Measurements from ENCODE around the gene COMMD1. TPM values are rescaled to one million over a fixed set of nuclear protein-coding genes. Genes with fewer than 3 reads are reported as not detected.

The COMMD1 gene
- total and polyA plus RNA-seq, 2 donors (not counting 3 experiments of a cell fraction or from before 2014, with no cell fraction given): 39.5 to 57.1 TPM

GRCh38 chr2:62143696-62144095 lies 238.2 kb downstream of the COMMD1 start:
- FAIRE-seq (no peak), DNase-seq (ENCODE audit: low read depth, low spot score) (no peak)
- H4K20me1 ChIP-seq (replicated peaks; ENCODE audit: control insufficient read depth, extremely low read depth, insufficient read depth, low read length): no peaks in the 10 kb centered on the region
- H3K9me1 ChIP-seq (replicated peaks; ENCODE audit: control insufficient read depth, extremely low read depth, insufficient read depth, low read length): no peaks in the 10 kb centered on the region
- no peaks in the 10 kb centered on the region for H3K27me3 ChIP-seq (ENCODE audit: control insufficient read depth in 2 of 2, insufficient read depth in 2 of 2, low read length in 2 of 2)
- ChIA-PET POLR2A (no interaction called here), CTCF (no interaction called here)
- no peak overlapping the region for H3K27ac ChIP-seq (ENCODE audit: insufficient read depth, low read depth, low read length)
- H3K9me3 ChIP-seq (replicated peaks; ENCODE audit: control insufficient read depth, insufficient read depth, low read length): no peaks in the 10 kb centered on the region
- no peak for TF ChIP-seq MYC (IDR thresholded peaks at IDR 0.05; ENCODE audit: low read depth, low read length)
- no peak for TF ChIP-seq CTCF (IDR thresholded peaks at IDR 0.05; ENCODE audit: extremely low read depth in 1 of 2, insufficient read depth in 1 of 2, low read depth in 1 of 2, low read length in 2 of 2)
- no peak for TF ChIP-seq EZH2 (IDR thresholded peaks at IDR 0.05; ENCODE audit: borderline replicate concordance, low read depth, low read length, severe bottlenecking)
- no peak for TF ChIP-seq MAX (IDR thresholded peaks at IDR 0.05; ENCODE audit: insufficient read depth, insufficient read length)
- TF ChIP-seq FOS (IDR thresholded peaks at IDR 0.05; ENCODE audit: borderline replicate concordance, insufficient read depth, low read length): no peak
- no peak for TF ChIP-seq GATA2 (IDR thresholded peaks at IDR 0.05; ENCODE audit: insufficient read depth, insufficient read length, low read depth, low read length)
- no peak for TF ChIP-seq JUN (IDR thresholded peaks at IDR 0.05; ENCODE audit: borderline replicate concordance, insufficient read depth, insufficient read length, low read depth)
- no peak for TF ChIP-seq POLR2AphosphoS5 (IDR thresholded peaks at IDR 0.05; ENCODE audit: insufficient read depth, low read depth, low read length)
- no peak for TF ChIP-seq POLR2A (IDR thresholded peaks at IDR 0.05; ENCODE audit: low read depth, low read length)
- no peak overlapping the region for H2AFZ ChIP-seq (ENCODE audit: low read depth, low read length)
- dilution Hi-C loops (cut with MboI; ENCODE audit: extremely low pct_ligation_motif_present, low sequenced_read_pairs): no loop called here
- H3K4me3 ChIP-seq (replicated peaks in 1 of 3; ENCODE audit: insufficient read depth in 1 of 3, low read depth in 1 of 3, low read length in 3 of 3): no peak overlapping the region
- no peak overlapping the region for H3K4me2 ChIP-seq (ENCODE audit: insufficient read depth, low read length)
- no peaks in the 10 kb centered on the region for H3K36me3 ChIP-seq (ENCODE audit: control insufficient read depth in 2 of 2, extremely low read depth in 1 of 2, insufficient read depth in 2 of 2, low read length in 2 of 2)
- H3K79me2 ChIP-seq (ENCODE audit: control insufficient read depth, insufficient read depth, low read length): no peaks in the 10 kb centered on the region
- BruUV-seq (replicated peaks): no TSS peak
- no peak overlapping the region for H3K9ac ChIP-seq (replicated peaks; ENCODE audit: extremely low read depth, insufficient read depth, low read length)
- H3K4me1 ChIP-seq (ENCODE audit: control insufficient read depth, extremely low read depth, insufficient read depth, low read length): no peaks in the 10 kb centered on the region
- intact Hi-C loops (cut with micrococcal nuclease): no loop called here
